Activated CD8-positive, alpha-beta memory T cell treated with anti-CD3 and anti-CD28 coated beads, Interleukin-2, amount 10 ng/mL, durations not matched to agents 7 days and 5 days (primary cell): ENCODE measurements around the gene PLAAT4. TPM values are rescaled to one million over a fixed set of nuclear protein-coding genes. Genes with fewer than 3 reads are reported as not detected.

ENCODE experiments used
- ATAC-seq: fragments of 150-1000 bp; cut with Tn5 transposase; one replicate; pipeline ENCODE4 v1.10.0; 2021; ENCODE audit warnings: moderate library complexity
- CTCF ChIA-PET: fragments of 350-600 bp; sonication (Branson Sonifier 250); formaldehyde crosslinking; loops from one replicate; lab custom pipeline; 2021; ENCODE audit warnings: antibody characterized with exemption; lab: Charles Lee
- DNase-seq: peaks from one replicate; pipeline ENCODE4 v3.0.0-alpha.2; 2020
- H3K27ac Mint-ChIP-seq: one replicate; pipeline ENCODE4 v1.8.0; 2021; ENCODE audit warnings: mild to moderate bottlenecking, mixed read lengths
- H3K27me3 Mint-ChIP-seq: one replicate; pipeline ENCODE4 v1.8.0; 2021; ENCODE audit warnings: mixed read lengths
- H3K36me3 Mint-ChIP-seq: one replicate; pipeline ENCODE4 v1.8.0; 2021; ENCODE audit warnings: mild to moderate bottlenecking, mixed read lengths
- H3K4me1 Mint-ChIP-seq: one replicate; pipeline ENCODE4 v1.8.0; 2021; ENCODE audit warnings: mixed read lengths
- H3K4me3 Mint-ChIP-seq: one replicate; pipeline ENCODE4 v1.8.0; 2021; ENCODE audit warnings: mild to moderate bottlenecking, moderate library complexity, mixed read lengths
- H3K9me3 Mint-ChIP-seq: one replicate; pipeline ENCODE4 v1.8.0; 2022; ENCODE audit warnings: low read depth, mixed read lengths
- total RNA-seq, 2 experiments: library from RNA; stranded (reverse); gene quantifications; one replicate each; pipeline ENCODE4 v1.2.3, GENCODE V29; 2021

PLAAT4 gene
- total RNA-seq, result 100 to 1,000 TPM in 1 of 2 experiments, 10 to 100 TPM in 1; 85.3 to 128 TPM

GRCh38 chr11:63536669-63537292 lies at the start of gene PLAAT4:
Gene PLAAT4 (plus strand): TSS chr11:63536808. CDS start chr11:63536869, 61 bp downstream.
- peaks cover 7% of the 10 kb centered on the region for H3K36me3 Mint-ChIP-seq

GRCh38 chr11:63488789-63489188 lies 47.8 kb upstream of the PLAAT4 start:
- CTCF ChIA-PET, result interaction anchor here (0.6 to 3.2 kb wide), 5 partner anchors 10 to 349 kb away, joined by 3 to 16 read pairs (median 4); no protein-coding TSS in a partner anchor
- peaks cover 66% of the 10 kb centered on the region for H3K27me3 Mint-ChIP-seq

More at GRCh38 chr11:63536669-63537292, at the start of gene PLAAT4:
- Mint-ChIP-seq H3K4me1 (peaks cover 71% of the 10 kb centered on the region), H3K4me3 (peak within 1 kb of the TSS; percentile 83), H3K27ac (peak within 1 kb of the TSS; percentile 95), H3K9me3 (no peaks in the 10 kb centered on the region), H3K27me3 (no peaks in the 10 kb centered on the region)
- DNase-seq, result peak; percentile 58
- peak; percentile 50 for ATAC-seq
- CTCF ChIA-PET, result interaction anchor here (0.7 to 4.4 kb wide), 20 partner anchors 9 to 945 kb away, joined by 3 to 46 read pairs (median 5); partner anchors contain the start of genes PLAAT5 and ZFTA

GRCh38 chr11:63489879-63490278 lies 46.7 kb upstream of the PLAAT4 start:
- H3K4me3 Mint-ChIP-seq, result no peak overlapping the region
- H3K4me1 Mint-ChIP-seq, result peaks cover 9% of the 10 kb centered on the region
- CTCF ChIA-PET, result interaction anchor here (1.0 to 3.2 kb wide), 5 partner anchors 11 to 146 kb away, joined by 3 to 16 read pairs (median 4); partner anchors contain the start of gene PLAAT4
- no peaks in the 10 kb centered on the region for H3K36me3 Mint-ChIP-seq
- H3K27ac Mint-ChIP-seq, result no peak overlapping the region
- H3K27me3 Mint-ChIP-seq, result peaks cover 59% of the 10 kb centered on the region
- H3K9me3 Mint-ChIP-seq, result peaks cover 3% of the 10 kb centered on the region
- no peak for ATAC-seq
- no peak for DNase-seq

More at GRCh38 chr11:63488789-63489188, 47.8 kb upstream of the PLAAT4 start:
- Mint-ChIP-seq H3K36me3 (no peaks in the 10 kb centered on the region), H3K4me3 (no peak overlapping the region), H3K9me3 (peaks cover 7% of the 10 kb centered on the region), H3K4me1 (peaks cover 9% of the 10 kb centered on the region), H3K27ac (no peak overlapping the region)
- ATAC-seq, result no peak
- DNase-seq, result no peak

GRCh38 chr11:63490551-63491239 lies 45.9 kb upstream of the PLAAT4 start, which contains the start of gene PLAAT5:
Gene PLAAT5 (minus strand): TSS chr11:63491167. CDS start chr11:63491034, 133 bp downstream.
- peaks cover 53% of the 10 kb centered on the region for H3K27me3 Mint-ChIP-seq
- H3K4me1 Mint-ChIP-seq, result peaks cover 9% of the 10 kb centered on the region
- no peak for DNase-seq
- CTCF ChIA-PET, result interaction anchor here (0.7 to 3.2 kb wide), 6 partner anchors 8 to 347 kb away, joined by 3 to 16 read pairs (median 3); partner anchors contain the start of gene PLAAT4
- ATAC-seq, result peak; percentile 64
- no peak within 1 kb of the TSS for H3K27ac Mint-ChIP-seq
- no peaks in the 10 kb centered on the region for H3K36me3 Mint-ChIP-seq
- peak within 1 kb of the TSS; percentile 71 for H3K4me3 Mint-ChIP-seq
- peaks cover under 1% of the 10 kb centered on the region for H3K9me3 Mint-ChIP-seq

- CTCF ChIA-PET, result interaction anchor here (0.8 to 3.2 kb wide), 5 partner anchors 9 to 144 kb away, joined by 3 to 16 read pairs (median 3); partner anchors contain the start of gene PLAAT4
- no peaks in the 10 kb centered on the region for H3K9me3 Mint-ChIP-seq
- ATAC-seq (no peak), DNase-seq (no peak)
- peaks cover 50% of the 10 kb centered on the region for H3K27me3 Mint-ChIP-seq
- H3K4me3 Mint-ChIP-seq, result peak overlapping the region; percentile 71
- no peak overlapping the region for H3K27ac Mint-ChIP-seq
- H3K4me1 Mint-ChIP-seq, result peaks cover 9% of the 10 kb centered on the region
- no peaks in the 10 kb centered on the region for H3K36me3 Mint-ChIP-seq
Measured at GRCh38 chr11:63491240-63491587, 45.4 kb upstream of the PLAAT4 start.

- ATAC-seq, result peak; percentile 23
Measured at GRCh38 chr11:63491636-63492372, 44.8 kb upstream of the PLAAT4 start.

GRCh38 chr11:63492441-63492840 lies 44.2 kb upstream of the PLAAT4 start:
- peaks cover 9% of the 10 kb centered on the region for H3K4me1 Mint-ChIP-seq
- no peaks in the 10 kb centered on the region for H3K36me3 Mint-ChIP-seq
- no peak for ATAC-seq
- no peaks in the 10 kb centered on the region for H3K9me3 Mint-ChIP-seq
- H3K27me3 Mint-ChIP-seq, result peaks cover 56% of the 10 kb centered on the region
- no peak overlapping the region for H3K4me3 Mint-ChIP-seq
- no peak overlapping the region for H3K27ac Mint-ChIP-seq
- CTCF ChIA-PET, result no interaction called here
- no peak for DNase-seq

More at GRCh38 chr11:63491636-63492372, 44.8 kb upstream of the PLAAT4 start:
- H3K27ac Mint-ChIP-seq, result no peak overlapping the region
- peak overlapping the region; percentile 71 for H3K4me3 Mint-ChIP-seq
- no peak for DNase-seq
- CTCF ChIA-PET, result interaction anchor here (0.8 to 1.7 kb wide), 3 partner anchors 16 to 144 kb away, joined by 3 to 5 read pairs (median 3); partner anchors contain the start of gene PLAAT4
- no peaks in the 10 kb centered on the region for H3K9me3 Mint-ChIP-seq
- H3K27me3 Mint-ChIP-seq, result peaks cover 53% of the 10 kb centered on the region
- no peaks in the 10 kb centered on the region for H3K36me3 Mint-ChIP-seq
- peaks cover 9% of the 10 kb centered on the region for H3K4me1 Mint-ChIP-seq

- H3K27me3 Mint-ChIP-seq, result peaks cover 58% of the 10 kb centered on the region
- no peak overlapping the region for H3K4me3 Mint-ChIP-seq
Measured at GRCh38 chr11:63493127-63493526, 43.5 kb upstream of the PLAAT4 start.

GRCh38 chr11:63494975-63495374 lies 41.6 kb upstream of the PLAAT4 start:
- DNase-seq, result no peak
- no peak for ATAC-seq
- Mint-ChIP-seq H3K4me1 (peaks cover 9% of the 10 kb centered on the region), H3K36me3 (peaks cover 3% of the 10 kb centered on the region), H3K27ac (no peak overlapping the region), H3K27me3 (peaks cover 44% of the 10 kb centered on the region), H3K9me3 (peaks cover 3% of the 10 kb centered on the region), H3K4me3 (no peak overlapping the region)
- CTCF ChIA-PET, result interaction anchor here (1.3 kb wide), 1 partner anchor 10 kb away, joined by 3 read pairs; no protein-coding TSS in a partner anchor

More at GRCh38 chr11:63493127-63493526, 43.5 kb upstream of the PLAAT4 start:
- H3K36me3 Mint-ChIP-seq, result no peaks in the 10 kb centered on the region
- CTCF ChIA-PET, result interaction anchor here (1.5 kb wide), 1 partner anchor 14 kb away, joined by 4 read pairs; no protein-coding TSS in a partner anchor
- H3K9me3 Mint-ChIP-seq, result no peaks in the 10 kb centered on the region
- ATAC-seq (no peak), DNase-seq (no peak)
- H3K4me1 Mint-ChIP-seq, result peaks cover 9% of the 10 kb centered on the region
- H3K27ac Mint-ChIP-seq, result no peak overlapping the region

- H3K36me3 Mint-ChIP-seq, result peaks cover 9% of the 10 kb centered on the region
- peaks cover 17% of the 10 kb centered on the region for H3K27me3 Mint-ChIP-seq
- DNase-seq, result no peak
- CTCF ChIA-PET, result no interaction called here
- H3K4me3 Mint-ChIP-seq, result no peak overlapping the region
- H3K4me1 Mint-ChIP-seq, result no peaks in the 10 kb centered on the region
- ATAC-seq, result no peak
- H3K27ac Mint-ChIP-seq, result no peak overlapping the region
- H3K9me3 Mint-ChIP-seq, result peaks cover 10% of the 10 kb centered on the region
Measured at GRCh38 chr11:63499874-63500273, 36.7 kb upstream of the PLAAT4 start.

GRCh38 chr11:63501236-63501635 lies 35.4 kb upstream of the PLAAT4 start:
- Mint-ChIP-seq H3K27me3 (peaks cover 15% of the 10 kb centered on the region), H3K4me1 (peaks cover 5% of the 10 kb centered on the region), H3K9me3 (peaks cover 10% of the 10 kb centered on the region), H3K36me3 (peaks cover 9% of the 10 kb centered on the region), H3K4me3 (no peak overlapping the region), H3K27ac (no peak overlapping the region)
- no peak for ATAC-seq
- CTCF ChIA-PET, result no interaction called here
- DNase-seq, result no peak

- Mint-ChIP-seq H3K4me1 (peaks cover 5% of the 10 kb centered on the region), H3K27me3 (peaks cover 6% of the 10 kb centered on the region), H3K4me3 (no peak overlapping the region), H3K27ac (peak overlapping the region; percentile 45), H3K9me3 (peaks cover 10% of the 10 kb centered on the region), H3K36me3 (peaks cover 9% of the 10 kb centered on the region)
- ATAC-seq (no peak), DNase-seq (no peak)
- CTCF ChIA-PET, result no interaction called here
Measured at GRCh38 chr11:63502252-63502820, 34.3 kb upstream of the PLAAT4 start.
